ENCODE measurements around the gene TNS2. TPM values are rescaled to one million over a fixed set of nuclear protein-coding genes. Genes with fewer than 3 reads are reported as not detected.

Gene TNS2
- total and polyA plus RNA-seq, 10 of the 15 experiments (the other 5 are each of a cell fraction or from before 2014, with no cell fraction given) = 0.03 to 0.72 (median 0.16) TPM; not detected in 4

GRCh38 chr12:53101266-53101665 is 51.4 kb downstream of the TNS2 start:
- Histone ChIP-seq H3K27me3 (replicated peaks in 1 of 2; ENCODE audit: control insufficient read depth in 2 of 2, insufficient read depth in 2 of 2, low read length in 1 of 2) (peaks cover 0 to 6% of the 10 kb centered on the region in 2 experiments; a peak in 2 of 4 replicates), H4K20me1 (ENCODE audit: control insufficient read depth, insufficient read depth) (no peaks in the 10 kb centered on the region), H3K27ac (ENCODE audit: control insufficient read depth, insufficient read depth) (no peak overlapping the region), H2AFZ (ENCODE audit: control insufficient read depth, low read depth, low read length) (no peak overlapping the region), H3K9ac (ENCODE audit: control insufficient read depth, insufficient read depth, low read length) (no peak overlapping the region), H3K4me3 (no peak overlapping the region), H3K9me3 (replicated peaks; ENCODE audit: control insufficient read depth, insufficient read depth, low read length) (no peaks in the 10 kb centered on the region), H3K79me2 (ENCODE audit: control insufficient read depth, insufficient read depth, low read length) (no peaks in the 10 kb centered on the region), H3K36me3 (ENCODE audit: control insufficient read depth in 2 of 2, insufficient read depth in 2 of 2, low read length in 1 of 2) (no peaks in the 10 kb centered on the region), H3K4me2 (ENCODE audit: control insufficient read depth, insufficient read depth) (no peak overlapping the region), H3K4me1 (ENCODE audit: control insufficient read depth, insufficient read depth, low read length) (peaks cover 28% of the 10 kb centered on the region)
- POLR2A ChIA-PET = interaction anchor here (0.7 kb wide), 1 partner anchor 19 kb away, joined by 5 read pairs; no protein-coding TSS in a partner anchor
- DNase-seq (ENCODE audit: low read depth, low spot score) = no peak
- in situ Hi-C loops (cut with MboI) (no loop called here), intact Hi-C loops (cut with micrococcal nuclease; ENCODE audit: unreplicated experiment) (no loop called here)
- 80% methylated on average over 7 of the region's 7 CpGs for WGBS (ENCODE audit: insufficient coverage, insufficient replicate concordance, low lambda C conversion rate, missing lambda C conversion rate)
- no peak for FAIRE-seq
- BruUV-seq (replicated peaks) = no TSS peak
- SMC1A ChIA-PET (ENCODE audit: uncharacterized antibody, unreplicated experiment) = interaction anchor here (0.6 to 7.0 kb wide), 3 partner anchors 22 to 53 kb away, joined by 3 to 126 read pairs (median 7); partner anchors contain the start of gene SPRYD3
- TF ChIP-seq RELA (IDR thresholded peaks at IDR 0.05; ENCODE audit: borderline replicate concordance, partially characterized antibody) (no peak), SMAD1 (IDR thresholded peaks at IDR 0.05; ENCODE audit: low read depth, partially characterized antibody) (no peak), RAD51 (IDR thresholded peaks at IDR 0.05) (no peak), SPI1 (IDR thresholded peaks at IDR 0.05; ENCODE audit: borderline replicate concordance, insufficient read depth, low read depth, low read length) (no peak), USF1 (IDR thresholded peaks at IDR 0.05; ENCODE audit: borderline replicate concordance, extremely low read length, insufficient read depth, low read depth, low read length) (no peak), KLF5 (IDR thresholded peaks at IDR 0.05; ENCODE audit: partially characterized antibody) (no peak), TCF7 (IDR thresholded peaks at IDR 0.05; ENCODE audit: borderline replicate concordance) (no peak), ZNF274 (IDR thresholded peaks at IDR 0.05; ENCODE audit: insufficient read depth, insufficient read length) (no peak), ELK1 (IDR thresholded peaks at IDR 0.05; ENCODE audit: low read depth, low read length) (no peak)
- CTCF ChIA-PET = interaction anchor here (0.9 to 11.8 kb wide), 6 partner anchors 10 to 244 kb away, joined by 3 to 355 read pairs (median 7); partner anchors contain the start of gene SPRYD3
- no peak for ATAC-seq
- RAD21 ChIA-PET (ENCODE audit: unreplicated experiment) = interaction anchor here (0.8 to 4.7 kb wide), 4 partner anchors 13 to 39 kb away, joined by 3 to 84 read pairs (median 20); no protein-coding TSS in a partner anchor

All from GM12878 (cell line).